Peyer's patch (tissue), 4 donors: ENCODE data around the gene SH2B3. TPM values are rescaled to one million over a fixed set of nuclear protein-coding genes. Genes with fewer than 3 reads are reported as not detected.

Experiments
- DNase-seq, 3 donors: peaks; one replicate each; pipeline ENCODE4 v3.0.0-alpha.2; 2017 to 2019
- H3K27ac ChIP-seq, 4 donors: fragments of 200-600 bp; sonication (generic); one replicate each; pipeline ENCODE4 v1.5.1; 2016 to 2019
- H3K27me3 ChIP-seq, 2 donors: fragments of 200-600 bp; sonication (generic); one replicate each; pipeline ENCODE4 v1.5.1; 2019
- H3K36me3 ChIP-seq, 3 donors: fragments of 200-600 bp; sonication (generic); one replicate each; pipeline ENCODE4 v1.5.1; 2016 to 2019
- H3K4me1 ChIP-seq, 4 donors: fragments of 200-600 bp; sonication (generic); one replicate each; pipeline ENCODE4 v1.5.1; 2016 to 2019
- H3K4me3 ChIP-seq, 4 donors: fragments of 200-600 bp; sonication (generic); 1 replicate in 3 of 4; 2 replicates in 1 of 4; pipeline ENCODE4 v1.5.1; 2016 to 2019; ENCODE audit warnings: mild to moderate bottlenecking in 1 of 4
- H3K9me3 ChIP-seq, 4 donors: fragments of 200-600 bp; sonication (generic); one replicate each; pipeline ENCODE4 v1.5.1; 2016 to 2019; ENCODE audit warnings: mild to moderate bottlenecking in 1 of 4
- POLR2A ChIP-seq, 2 donors: fragments of 450-650 bp; IDR thresholded peaks; one replicate each; pipeline ENCODE4 v1.5.1; 2017; ENCODE audit warnings: antibody characterized with exemption in 2 of 2, mild to moderate bottlenecking in 2 of 2, moderate library complexity in 2 of 2
- total RNA-seq, 4 donors: library from RNA; depleted of rRNA; stranded (reverse); fragments of >200 nt; gene quantifications; one replicate each; pipeline ENCODE4 v1.1.0, GENCODE V29; 2016
- TF ChIP-seq, protein P1 (sequence below), 6 experiments: fragments of 450-650 bp in 4 of 6; fragments of 200-600 bp in 2 of 6; sonication (generic) in 1 of 6; IDR thresholded peaks; one replicate each; pipeline ENCODE4 v1.5.1; 2017 to 2019; ENCODE audit warnings: antibody characterized with exemption in 6 of 6, mild to moderate bottlenecking in 3 of 6, moderate library complexity in 1 of 6

The SH2B3 gene
- total RNA-seq, 4 donors from 2014 or later: 4.4 to 37.1 (median 8.4) TPM

DNA sequence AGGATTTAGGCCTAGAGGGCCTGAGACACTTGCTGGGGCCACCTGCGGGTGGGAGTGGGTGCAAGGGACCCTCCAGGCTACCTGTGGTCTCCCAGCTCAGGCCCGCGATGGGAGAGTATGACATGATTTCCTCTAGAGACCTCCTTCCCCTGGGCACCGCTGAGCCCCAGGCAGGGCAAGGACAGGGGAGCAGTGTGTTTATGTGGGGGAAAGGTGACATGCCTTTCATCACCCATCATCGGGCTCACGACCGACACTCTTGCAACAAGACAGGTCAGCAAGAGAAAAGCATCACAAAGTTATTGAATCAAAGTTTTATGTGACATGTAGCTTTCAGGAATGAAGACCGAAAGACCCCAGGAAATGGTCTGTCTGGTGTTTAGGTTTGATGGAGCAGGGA lies 19.9 kb downstream of the SH2B3 start:
- DNase-seq: no peak
- no peaks in the 10 kb centered on the region for H3K9me3 ChIP-seq
- no peaks in the 10 kb centered on the region for H3K27me3 ChIP-seq
- peaks cover 0 to 6% (median 0%) of the 10 kb centered on the region in 3 donors for H3K36me3 ChIP-seq
- H3K4me1 ChIP-seq: peaks cover 0 to 50% (median 27%) of the 10 kb centered on the region in 4 donors
- H3K27ac ChIP-seq: peak overlapping the region in 3 of 4 donors; percentile 15 to 63 (median 55)
- H3K4me3 ChIP-seq: no peak overlapping the region
- TF ChIP-seq, protein P1, sequence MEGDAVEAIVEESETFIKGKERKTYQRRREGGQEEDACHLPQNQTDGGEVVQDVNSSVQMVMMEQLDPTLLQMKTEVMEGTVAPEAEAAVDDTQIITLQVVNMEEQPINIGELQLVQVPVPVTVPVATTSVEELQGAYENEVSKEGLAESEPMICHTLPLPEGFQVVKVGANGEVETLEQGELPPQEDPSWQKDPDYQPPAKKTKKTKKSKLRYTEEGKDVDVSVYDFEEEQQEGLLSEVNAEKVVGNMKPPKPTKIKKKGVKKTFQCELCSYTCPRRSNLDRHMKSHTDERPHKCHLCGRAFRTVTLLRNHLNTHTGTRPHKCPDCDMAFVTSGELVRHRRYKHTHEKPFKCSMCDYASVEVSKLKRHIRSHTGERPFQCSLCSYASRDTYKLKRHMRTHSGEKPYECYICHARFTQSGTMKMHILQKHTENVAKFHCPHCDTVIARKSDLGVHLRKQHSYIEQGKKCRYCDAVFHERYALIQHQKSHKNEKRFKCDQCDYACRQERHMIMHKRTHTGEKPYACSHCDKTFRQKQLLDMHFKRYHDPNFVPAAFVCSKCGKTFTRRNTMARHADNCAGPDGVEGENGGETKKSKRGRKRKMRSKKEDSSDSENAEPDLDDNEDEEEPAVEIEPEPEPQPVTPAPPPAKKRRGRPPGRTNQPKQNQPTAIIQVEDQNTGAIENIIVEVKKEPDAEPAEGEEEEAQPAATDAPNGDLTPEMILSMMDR (IDR thresholded peaks at IDR 0.05): no peak
- no peak for TF ChIP-seq POLR2A (IDR thresholded peaks at IDR 0.05)

DNA sequence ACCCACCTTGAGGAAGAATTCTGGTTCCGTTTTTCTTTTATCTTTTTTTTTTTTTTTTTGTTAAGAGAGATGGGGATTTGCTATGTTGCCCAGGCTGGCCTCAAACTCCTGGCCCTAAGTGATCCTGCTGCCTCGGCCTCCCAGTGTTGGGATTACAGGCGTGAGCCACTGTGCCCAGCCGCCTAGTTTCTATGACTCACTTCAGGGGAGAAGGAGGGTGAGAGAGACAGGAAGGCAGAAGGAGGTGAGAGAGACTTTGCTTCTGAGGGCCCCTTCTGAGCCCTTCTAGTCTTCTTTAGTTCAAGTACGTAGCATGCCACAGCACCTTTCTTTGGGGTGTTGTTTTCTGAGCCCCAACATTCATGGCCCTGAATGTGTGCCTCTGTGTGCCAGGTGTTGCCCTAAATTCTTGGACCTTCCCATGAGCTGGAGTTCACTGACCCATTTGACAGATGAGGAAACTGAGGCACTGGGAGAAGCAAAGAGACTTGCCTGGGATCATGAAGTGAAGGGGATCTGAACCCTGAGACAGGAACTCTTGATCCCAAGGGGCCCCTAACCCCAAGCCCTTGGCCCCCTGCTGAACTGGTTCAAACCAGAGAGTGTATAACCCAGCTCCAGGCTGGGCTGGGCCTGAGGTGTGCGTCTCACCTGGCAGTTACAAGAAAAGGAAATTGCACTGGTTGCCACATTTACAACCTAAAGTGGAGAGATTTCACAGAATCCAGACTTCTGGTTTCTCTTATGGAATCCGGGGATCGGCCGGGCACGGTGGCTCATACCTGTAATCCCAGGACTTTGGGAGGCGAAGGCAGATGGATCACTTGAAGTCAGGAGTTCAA lies 20.8 kb downstream of the SH2B3 start:
- Histone ChIP-seq H3K36me3 (no peaks in the 10 kb centered on the region), H3K4me1 (peaks cover 0 to 59% (median 34%) of the 10 kb centered on the region in 4 donors), H3K9me3 (no peaks in the 10 kb centered on the region), H3K27me3 (no peaks in the 10 kb centered on the region), H3K27ac (peak overlapping the region in 2 of 4 donors; percentile 37 to 47), H3K4me3 (no peak overlapping the region)
- no peak for DNase-seq
- TF ChIP-seq, protein P1 (IDR thresholded peaks at IDR 0.05): no peak
- TF ChIP-seq POLR2A (IDR thresholded peaks at IDR 0.05): no peak

DNA sequence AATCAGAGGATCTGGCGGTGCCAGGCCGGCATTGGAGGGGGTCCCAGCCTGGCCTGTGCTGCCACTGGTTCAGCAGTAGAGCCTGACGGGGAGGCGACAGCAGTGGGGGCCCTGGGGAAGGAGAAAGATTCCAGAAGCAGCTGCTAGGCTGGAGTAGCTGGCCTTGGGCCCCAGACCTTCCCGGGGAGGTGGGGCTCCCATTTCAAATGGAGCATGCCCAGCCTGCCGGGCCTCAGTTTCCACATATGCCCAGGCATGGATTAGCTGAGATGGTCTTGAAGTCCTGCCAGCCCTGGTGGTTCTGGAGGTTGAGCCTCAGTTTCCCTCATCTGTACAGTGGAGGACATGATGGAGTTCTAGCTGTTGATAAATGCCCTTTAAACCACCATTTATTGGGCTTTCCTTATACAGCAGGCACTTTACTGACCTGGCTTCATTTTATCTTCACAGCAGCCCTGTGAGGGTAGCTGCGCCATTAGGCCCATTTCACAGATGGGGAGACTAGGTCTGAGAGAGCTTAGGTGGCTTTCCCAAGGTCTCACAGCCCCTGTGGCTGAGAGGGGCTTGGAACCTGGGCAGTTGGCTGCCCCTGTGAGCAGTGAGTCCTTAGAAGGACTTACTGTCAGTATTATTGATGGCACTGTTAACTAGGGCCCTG lies 21.8 kb downstream of the SH2B3 start:
- Histone ChIP-seq H3K27me3 (no peaks in the 10 kb centered on the region), H3K4me3 (no peak overlapping the region), H3K4me1 (peaks cover 0 to 67% (median 40%) of the 10 kb centered on the region in 4 donors), H3K36me3 (no peaks in the 10 kb centered on the region), H3K9me3 (no peaks in the 10 kb centered on the region), H3K27ac (peak overlapping the region in 3 of 4 donors; percentile 77 to 81 (median 80))
- TF ChIP-seq, protein P1 (IDR thresholded peaks at IDR 0.05): no peak
- TF ChIP-seq POLR2A (IDR thresholded peaks at IDR 0.05): no peak
- no peak for DNase-seq

- Histone ChIP-seq H3K27ac (peak overlapping the region; percentile 63 to 81 (median 78)), H3K4me3 (peak overlapping the region in 1 of 4 donors; percentile 9), H3K9me3 (no peaks in the 10 kb centered on the region), H3K27me3 (no peaks in the 10 kb centered on the region), H3K4me1 (peaks cover 0 to 74% (median 40%) of the 10 kb centered on the region in 4 donors), H3K36me3 (no peaks in the 10 kb centered on the region)
- no peak for TF ChIP-seq POLR2A (IDR thresholded peaks at IDR 0.05)
- TF ChIP-seq, protein P1 (IDR thresholded peaks at IDR 0.05): no peak
- peak in 1 of 3 donors; percentile 23 for DNase-seq
Observed at GRCh38 chr12:111428081-111428727, 22.5 kb downstream of the SH2B3 start.

DNA sequence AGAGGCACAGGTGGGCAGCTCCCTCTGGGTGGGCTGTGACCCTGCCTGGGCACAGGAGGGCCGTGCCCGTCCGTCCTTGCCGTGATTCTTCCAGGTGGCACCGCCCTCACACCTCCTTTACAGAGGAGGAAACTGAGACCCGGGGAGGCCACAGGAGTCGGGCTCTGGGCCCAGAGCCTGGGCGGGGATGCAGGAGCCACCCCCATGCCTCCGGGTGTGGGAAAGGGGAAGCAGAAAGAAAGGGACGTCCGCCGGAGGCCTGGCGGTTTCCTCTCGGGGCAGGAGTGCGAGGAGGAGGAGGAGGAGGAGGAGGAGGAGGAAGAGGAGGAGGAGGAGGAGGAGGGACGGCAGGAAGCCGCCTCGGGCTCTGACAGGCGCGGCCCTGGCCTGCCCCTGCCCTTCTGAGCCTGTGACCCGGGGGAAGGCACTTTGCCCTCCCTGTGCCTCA lies 23.0 kb downstream of the SH2B3 start:
- peak overlapping the region in 1 of 4 donors; percentile 9 for H3K4me3 ChIP-seq

More for the DNA sequence above, 23.0 kb downstream of the SH2B3 start:
- Histone ChIP-seq H3K27me3 (no peaks in the 10 kb centered on the region), H3K27ac (peak overlapping the region; percentile 63 to 81 (median 78)), H3K4me1 (peaks cover 0 to 79% (median 42%) of the 10 kb centered on the region in 4 donors), H3K36me3 (no peaks in the 10 kb centered on the region), H3K9me3 (no peaks in the 10 kb centered on the region)
- TF ChIP-seq POLR2A (IDR thresholded peaks at IDR 0.05): no peak
- TF ChIP-seq, protein P1 (IDR thresholded peaks at IDR 0.05): no peak
- DNase-seq: peak; percentile 50 to 83 (median 71)
